Hepatocyte (in vitro differentiated cells): ENCODE results near the gene SNCG. TPM values are rescaled to one million over a fixed set of nuclear protein-coding genes. Genes with fewer than 3 reads are reported as not detected.
"Not testable (repeated sequence)": the region's sequence is repeated elsewhere in the genome, so short reads cannot be mapped to it uniquely, and the experiment has no call there.

Experiments used
- DNase-seq: peaks from one replicate; pipeline ENCODE4 v3.0.0-alpha.2; 2016; ENCODE audit warnings: low spot score
- H2AFZ ChIP-seq: fragments of 200-600 bp; sonication (generic); 2 replicates; pipeline ENCODE4 v1.6.0; 2016; ENCODE audit warnings: antibody characterized with exemption, mild to moderate bottlenecking
- H3K27ac ChIP-seq: fragments of 200-600 bp; sonication (generic); 2 replicates; pipeline ENCODE4 v1.5.1; 2016; ENCODE audit warnings: mild to moderate bottlenecking
- H3K27me3 ChIP-seq: fragments of 200-600 bp; sonication (generic); 2 replicates; pipeline ENCODE4 v1.6.1; 2016
- H3K36me3 ChIP-seq: fragments of 200-600 bp; sonication (generic); replicated peaks from 2 replicates; pipeline ENCODE4 v1.5.1; 2016; ENCODE audit warnings: low read depth; ENCODE audit not compliant: insufficient read depth
- H3K4me1 ChIP-seq: fragments of 200-600 bp; sonication (generic); 2 replicates; pipeline ENCODE4 v1.5.1; 2016; ENCODE audit warnings: mild to moderate bottlenecking, moderate library complexity; ENCODE audit not compliant: insufficient read depth
- H3K4me2 ChIP-seq: fragments of 200-600 bp; sonication (generic); 2 replicates; pipeline ENCODE4 v1.6.0; 2016
- H3K4me3 ChIP-seq: fragments of 200-600 bp; sonication (generic); 2 replicates; pipeline ENCODE4 v1.5.1; 2016; ENCODE audit warnings: mild to moderate bottlenecking
- H3K79me2 ChIP-seq: fragments of 200-600 bp; sonication (generic); 2 replicates; pipeline ENCODE4 v1.6.0; 2017; ENCODE audit warnings: mild to moderate bottlenecking
- H3K9me2 ChIP-seq: fragments of 200-600 bp; sonication (generic); replicated peaks from 2 replicates; pipeline ENCODE4 v1.6.0; 2017; ENCODE audit warnings: mild to moderate bottlenecking; ENCODE audit not compliant: insufficient read depth
- H3K9me3 ChIP-seq: fragments of 200-600 bp; sonication (generic); 2 replicates; pipeline ENCODE4 v1.5.1; 2016; ENCODE audit warnings: low read depth, mild to moderate bottlenecking
- H4K20me1 ChIP-seq: fragments of 200-600 bp; sonication (generic); 2 replicates; pipeline ENCODE4 v1.6.0; 2016; ENCODE audit warnings: mild to moderate bottlenecking; ENCODE audit not compliant: insufficient read depth, poor library complexity, severe bottlenecking
- EZH2 ChIP-seq: fragments of 200-600 bp; sonication (generic); IDR thresholded peaks from 2 replicates; pipeline ENCODE4 v1.6.1; 2016; ENCODE audit warnings: antibody characterized with exemption, mild to moderate bottlenecking, borderline replicate concordance
- EZH2phosphoT487 ChIP-seq: fragments of 200-600 bp; sonication (generic); IDR thresholded peaks from one replicate; pipeline ENCODE4 v1.6.1; 2018; ENCODE audit warnings: antibody characterized with exemption, mild to moderate bottlenecking, low read depth, moderate library complexity; ENCODE audit not compliant: unreplicated experiment, severe bottlenecking
- WGBS: methylation state at CpG from one replicate; pipeline ENCODE4 v1.1.6; 2016; ENCODE audit warnings: low lambda C conversion rate; ENCODE audit errors: missing lambda C conversion rate; 5-methylcytosine and 5-hydroxymethylcytosine counted together
- polyA plus RNA-seq: library from polyadenylated mRNA; unstranded; fragments of >200 nt; fragmentation: Nextera tagmentation; extraction: Ambion mirVana; gene quantifications from 2 replicates; pipeline ENCODE4 v1.2.1, GENCODE V29; 2016
- total RNA-seq: library from RNA; depleted of rRNA; stranded (reverse); fragments of >200 nt; gene quantifications from 2 replicates; pipeline ENCODE4 v1.2.3, GENCODE V29; 2014
- TF ChIP-seq, protein P1 (sequence below): fragments of 200-600 bp; sonication (generic); IDR thresholded peaks from 2 replicates; pipeline ENCODE4 v1.5.1; 2016; ENCODE audit warnings: antibody characterized with exemption, mild to moderate bottlenecking; ENCODE audit not compliant: poor library complexity

Gene SNCG
- total and polyA plus RNA-seq, 2 experiments from 2014 or later, result 12.1 to 18.5 TPM

DNA sequence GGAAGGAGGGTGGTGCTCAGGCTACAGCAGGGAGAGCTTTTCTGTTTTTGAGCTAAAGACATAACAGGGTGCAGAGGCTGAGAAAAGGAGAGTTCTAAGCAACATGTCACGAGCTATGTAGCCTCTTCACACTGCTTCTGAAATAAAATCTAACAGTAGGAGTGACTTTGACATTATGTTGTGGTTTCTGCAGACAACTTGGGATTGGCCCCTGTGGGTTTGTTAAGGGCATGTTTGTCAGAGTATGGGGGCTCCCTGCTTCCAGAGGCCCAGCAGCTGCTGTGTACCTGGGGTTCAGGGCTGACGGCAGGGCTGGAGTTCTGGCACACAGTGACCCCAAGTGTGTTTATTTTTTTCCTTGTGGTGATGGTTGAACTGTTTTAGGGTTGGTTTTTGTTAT lies 25.7 kb upstream of the SNCG start:
- Histone ChIP-seq H3K36me3 (no peaks in the 10 kb centered on the region), H3K9me3 (no peaks in the 10 kb centered on the region), H3K4me2 (no peak overlapping the region), H3K4me3 (no peak overlapping the region), H3K27ac (no peak overlapping the region), H4K20me1 (no peaks in the 10 kb centered on the region), H3K79me2 (no peaks in the 10 kb centered on the region), H3K4me1 (no peaks in the 10 kb centered on the region), H3K27me3 (no peaks in the 10 kb centered on the region), H2AFZ (no peak overlapping the region), H3K9me2 (no peaks in the 10 kb centered on the region)
- DNase-seq, result no peak
- 88% methylated on average over 2 of the region's 2 CpGs for WGBS
- TF ChIP-seq, protein P1, sequence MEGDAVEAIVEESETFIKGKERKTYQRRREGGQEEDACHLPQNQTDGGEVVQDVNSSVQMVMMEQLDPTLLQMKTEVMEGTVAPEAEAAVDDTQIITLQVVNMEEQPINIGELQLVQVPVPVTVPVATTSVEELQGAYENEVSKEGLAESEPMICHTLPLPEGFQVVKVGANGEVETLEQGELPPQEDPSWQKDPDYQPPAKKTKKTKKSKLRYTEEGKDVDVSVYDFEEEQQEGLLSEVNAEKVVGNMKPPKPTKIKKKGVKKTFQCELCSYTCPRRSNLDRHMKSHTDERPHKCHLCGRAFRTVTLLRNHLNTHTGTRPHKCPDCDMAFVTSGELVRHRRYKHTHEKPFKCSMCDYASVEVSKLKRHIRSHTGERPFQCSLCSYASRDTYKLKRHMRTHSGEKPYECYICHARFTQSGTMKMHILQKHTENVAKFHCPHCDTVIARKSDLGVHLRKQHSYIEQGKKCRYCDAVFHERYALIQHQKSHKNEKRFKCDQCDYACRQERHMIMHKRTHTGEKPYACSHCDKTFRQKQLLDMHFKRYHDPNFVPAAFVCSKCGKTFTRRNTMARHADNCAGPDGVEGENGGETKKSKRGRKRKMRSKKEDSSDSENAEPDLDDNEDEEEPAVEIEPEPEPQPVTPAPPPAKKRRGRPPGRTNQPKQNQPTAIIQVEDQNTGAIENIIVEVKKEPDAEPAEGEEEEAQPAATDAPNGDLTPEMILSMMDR, result no peak
- TF ChIP-seq EZH2, result no peak
- no peak for TF ChIP-seq EZH2phosphoT487

- not testable (repeated sequence) for H3K4me3 ChIP-seq, DNase-seq, H4K20me1 ChIP-seq, H3K79me2 ChIP-seq, H3K27ac ChIP-seq, H2AFZ ChIP-seq, H3K27me3 ChIP-seq, H3K9me3 ChIP-seq, H3K9me2 ChIP-seq, H3K4me2 ChIP-seq, H3K4me1 ChIP-seq, H3K36me3 ChIP-seq
- 65% methylated on average over 6 of the region's 6 CpGs for whole genome bisulfite sequencing
Observed at GRCh38 chr10:86934162-86934711, 24.2 kb upstream of the SNCG start.

DNA sequence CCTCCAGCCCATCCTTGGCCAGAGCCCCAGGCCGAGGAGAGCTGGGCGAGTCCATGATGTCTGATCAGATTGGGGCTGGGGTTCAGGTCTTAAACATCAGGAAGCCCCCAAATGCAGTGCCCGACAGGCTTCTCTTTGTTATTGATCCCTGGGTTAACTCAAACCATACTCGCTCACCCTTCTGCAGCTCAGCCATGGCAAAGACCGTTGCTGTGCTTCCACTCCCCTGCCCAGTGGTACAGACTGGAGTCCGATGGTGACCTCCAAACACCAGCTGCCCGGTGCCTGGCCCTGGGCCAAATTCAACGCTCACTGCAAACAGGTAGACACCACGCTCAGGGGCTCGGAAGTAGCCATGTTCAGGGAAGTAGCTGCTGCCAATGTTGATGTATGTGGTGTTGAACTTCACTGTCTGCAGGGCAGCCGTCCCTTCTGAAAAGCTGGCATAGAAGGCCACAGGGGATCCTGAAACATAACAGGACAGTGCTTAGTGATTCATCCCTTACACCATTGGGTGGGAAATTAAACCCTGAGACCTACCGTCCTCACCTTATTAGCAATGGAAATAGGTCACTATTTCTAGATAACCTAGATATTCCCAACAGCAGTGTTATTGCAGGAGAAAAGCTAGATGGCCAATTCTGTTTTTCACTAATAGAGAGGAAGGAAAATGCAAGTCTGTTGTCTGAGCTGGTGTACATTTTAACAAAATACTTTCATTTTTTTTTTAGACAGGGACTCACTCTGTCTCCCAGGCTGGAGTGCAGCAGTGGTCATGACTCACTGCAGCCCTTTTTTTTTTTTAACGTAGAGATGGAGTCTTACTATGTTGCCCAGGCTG lies 21.5 kb upstream of the SNCG start:
- no peaks in the 10 kb centered on the region for H3K36me3 ChIP-seq
- no peak overlapping the region for H2AFZ ChIP-seq
- no peaks in the 10 kb centered on the region for H3K27me3 ChIP-seq
- DNase-seq, result no peak
- no peaks in the 10 kb centered on the region for H3K4me1 ChIP-seq
- H3K27ac ChIP-seq, result no peak overlapping the region
- TF ChIP-seq EZH2phosphoT487, result no peak
- TF ChIP-seq, protein P1, result no peak
- TF ChIP-seq EZH2, result no peak
- WGBS, result 90% methylated on average over 13 of the region's 13 CpGs
- no peaks in the 10 kb centered on the region for H3K79me2 ChIP-seq
- H4K20me1 ChIP-seq, result no peaks in the 10 kb centered on the region
- no peaks in the 10 kb centered on the region for H3K9me2 ChIP-seq
- H3K4me2 ChIP-seq, result no peak overlapping the region
- no peak overlapping the region for H3K4me3 ChIP-seq
- no peaks in the 10 kb centered on the region for H3K9me3 ChIP-seq

DNA sequence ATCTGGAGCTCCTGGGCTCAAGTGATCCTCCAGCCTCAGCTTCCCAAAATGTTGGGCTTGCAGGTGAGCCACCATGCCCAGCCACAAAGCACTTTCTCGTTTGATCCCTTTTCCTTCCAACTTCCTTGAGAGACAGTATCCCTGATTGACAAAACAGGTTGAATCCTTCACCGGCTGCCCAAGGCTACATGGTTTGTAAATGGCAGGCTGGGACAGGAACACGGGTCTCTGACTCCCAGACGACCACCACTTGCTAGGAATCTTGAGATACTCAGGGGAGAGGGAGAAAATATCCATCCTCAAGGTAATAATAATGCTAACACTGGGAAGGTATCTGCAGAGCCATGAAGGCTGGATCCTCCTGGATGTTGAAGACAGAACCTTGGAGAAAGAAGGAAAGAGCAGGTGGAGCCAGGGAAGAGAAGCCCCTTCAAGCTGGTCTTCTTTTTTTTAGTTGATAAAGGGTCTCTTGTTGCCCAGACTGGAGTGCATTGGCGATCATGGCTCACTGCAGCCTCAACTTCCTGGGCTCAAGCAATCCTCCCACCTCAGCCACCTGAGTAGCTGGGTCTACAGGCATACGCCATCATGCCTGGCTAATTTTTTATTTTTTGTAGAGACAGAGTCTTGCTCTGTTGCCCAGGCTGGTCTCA lies 20.8 kb upstream of the SNCG start:
- Histone ChIP-seq H3K4me1 (no peaks in the 10 kb centered on the region), H3K79me2 (no peaks in the 10 kb centered on the region), H3K36me3 (no peaks in the 10 kb centered on the region), H3K4me3 (no peak overlapping the region), H3K27ac (no peak overlapping the region), H3K27me3 (no peaks in the 10 kb centered on the region), H3K4me2 (no peak overlapping the region), H4K20me1 (no peaks in the 10 kb centered on the region), H3K9me3 (no peaks in the 10 kb centered on the region), H2AFZ (no peak overlapping the region), H3K9me2 (no peaks in the 10 kb centered on the region)
- no peak for TF ChIP-seq EZH2phosphoT487
- TF ChIP-seq, protein P1, result no peak
- no peak for TF ChIP-seq EZH2
- WGBS, result 79% methylated on average over 6 of the region's 6 CpGs
- DNase-seq, result no peak
